SJSA1 (cell line): ENCODE measurements around the gene CLIP2. TPM values are rescaled to one million over a fixed set of nuclear protein-coding genes. Genes with fewer than 3 reads are reported as not detected.
"Not testable (repeated sequence)": the region's sequence is repeated elsewhere in the genome, so short reads cannot be mapped to it uniquely, and the experiment has no call there.

Source experiments
- DNase-seq, 2 experiments: peaks; one replicate each; pipeline ENCODE4 v3.0.0-alpha.2; 2015 to 2020; ENCODE audit warnings: low spot score in 2 of 2, low read depth in 1 of 2
- H3K27ac ChIP-seq: fragments of 250-450 bp; sonication (Bioruptor Pico); 2 replicates; pipeline ENCODE4 v1.5.1; 2020; ENCODE audit warnings: mild to moderate bottlenecking, moderate library complexity
- H3K27me3 ChIP-seq: fragments of 250-450 bp; sonication (Bioruptor Pico); replicated peaks from 2 replicates; pipeline ENCODE4 v1.5.1; 2020; ENCODE audit warnings: mild to moderate bottlenecking, moderate library complexity
- H3K36me3 ChIP-seq: fragments of 250-450 bp; sonication (Bioruptor Pico); 2 replicates; pipeline ENCODE4 v1.5.1; 2020; ENCODE audit warnings: mild to moderate bottlenecking
- H3K4me1 ChIP-seq: fragments of 250-450 bp; sonication (Bioruptor Pico); replicated peaks from 2 replicates; pipeline ENCODE4 v1.6.1; 2021; ENCODE audit warnings: mild to moderate bottlenecking
- H3K4me3 ChIP-seq: fragments of 250-450 bp; sonication (Bioruptor Pico); 2 replicates; pipeline ENCODE4 v1.5.1; 2020; ENCODE audit warnings: mild to moderate bottlenecking
- H3K9me3 ChIP-seq: fragments of 250-450 bp; sonication (Bioruptor Pico); replicated peaks from 2 replicates; pipeline ENCODE4 v1.5.1; 2020; ENCODE audit warnings: mild to moderate bottlenecking
- total RNA-seq: library from RNA; depleted of rRNA; stranded (reverse); fragments of >200 nt; shearing (Covaris generic); gene quantifications from 2 replicates; pipeline ENCODE4 v1.2.3, GENCODE V29; 2014

CLIP2 gene
- total RNA-seq, 1 experiment from 2014 or later = 18.3 TPM

GRCh38 chr7:74315891-74316290, 26.7 kb downstream of the CLIP2 start:
- DNase-seq, H3K4me1 ChIP-seq, H3K27ac ChIP-seq, H3K4me3 ChIP-seq, H3K27me3 ChIP-seq, H3K36me3 ChIP-seq, H3K9me3 ChIP-seq: not testable (repeated sequence)

- H3K27me3 ChIP-seq = no peaks in the 10 kb centered on the region
- no peak overlapping the region for H3K4me3 ChIP-seq
- H3K4me1 ChIP-seq = no peaks in the 10 kb centered on the region
- no peak overlapping the region for H3K27ac ChIP-seq
- 0 out of 2 replicates have a peak, but pooled peaks cover 4% of the 10 kb centered on the region for H3K36me3 ChIP-seq
- H3K9me3 ChIP-seq = no peaks in the 10 kb centered on the region
- DNase-seq = no peak
Measured at GRCh38 chr7:74317146-74317782, 28.1 kb downstream of the CLIP2 start.

- DNase-seq = no peak
- H3K4me3 ChIP-seq = no peak overlapping the region
- no peaks in the 10 kb centered on the region for H3K9me3 ChIP-seq
- no peak overlapping the region for H3K27ac ChIP-seq
- H3K27me3 ChIP-seq = no peaks in the 10 kb centered on the region
- 0 out of 2 replicates have a peak, but pooled peaks cover 4% of the 10 kb centered on the region for H3K36me3 ChIP-seq
- no peaks in the 10 kb centered on the region for H3K4me1 ChIP-seq
Measured at GRCh38 chr7:74318043-74318442, 28.8 kb downstream of the CLIP2 start.

- Histone ChIP-seq H3K27ac (no peak overlapping the region), H3K9me3 (no peaks in the 10 kb centered on the region), H3K27me3 (no peaks in the 10 kb centered on the region), H3K4me3 (no peak overlapping the region), H3K4me1 (no peaks in the 10 kb centered on the region), H3K36me3 (0 out of 2 replicates have a peak, but pooled peaks cover 4% of the 10 kb centered on the region)
- DNase-seq = no peak
Measured at GRCh38 chr7:74320645-74321221, 31.5 kb downstream of the CLIP2 start.

GRCh38 chr7:74322892-74323291, 33.7 kb downstream of the CLIP2 start:
- not testable (repeated sequence) for H3K27ac ChIP-seq, DNase-seq, H3K36me3 ChIP-seq, H3K4me3 ChIP-seq, H3K27me3 ChIP-seq, H3K9me3 ChIP-seq, H3K4me1 ChIP-seq

GRCh38 chr7:74324531-74325209, 35.5 kb downstream of the CLIP2 start:
- Histone ChIP-seq H3K9me3 (no peaks in the 10 kb centered on the region), H3K4me3 (no peak overlapping the region), H3K27ac (no peak overlapping the region), H3K4me1 (no peaks in the 10 kb centered on the region), H3K27me3 (no peaks in the 10 kb centered on the region), H3K36me3 (no peaks in the 10 kb centered on the region; the same call in 1 of the 2 replicates)
- no peak for DNase-seq

- no peak overlapping the region for H3K27ac ChIP-seq
Measured at GRCh38 chr7:74325210-74325565, 36.0 kb downstream of the CLIP2 start.

GRCh38 chr7:74329225-74329624, 40.0 kb downstream of the CLIP2 start:
- no peaks in the 10 kb centered on the region for H3K9me3 ChIP-seq
- H3K4me3 ChIP-seq = no peak overlapping the region
- peaks cover 5% of the 10 kb centered on the region for H3K4me1 ChIP-seq

More at GRCh38 chr7:74325210-74325565, 36.0 kb downstream of the CLIP2 start:
- DNase-seq = no peak
- Histone ChIP-seq H3K27me3 (no peaks in the 10 kb centered on the region), H3K36me3 (no peaks in the 10 kb centered on the region; the same call in 1 of the 2 replicates), H3K4me3 (no peak overlapping the region), H3K4me1 (no peaks in the 10 kb centered on the region), H3K9me3 (no peaks in the 10 kb centered on the region)

GRCh38 chr7:74332373-74333176, 43.4 kb downstream of the CLIP2 start:
- Histone ChIP-seq H3K27ac (no peak overlapping the region), H3K27me3 (no peaks in the 10 kb centered on the region), H3K9me3 (no peaks in the 10 kb centered on the region), H3K4me3 (no peak overlapping the region), H3K36me3 (no peaks in the 10 kb centered on the region), H3K4me1 (peaks cover 8% of the 10 kb centered on the region)
- DNase-seq = no peak

More at GRCh38 chr7:74329225-74329624, 40.0 kb downstream of the CLIP2 start:
- DNase-seq = no peak
- Histone ChIP-seq H3K27me3 (no peaks in the 10 kb centered on the region), H3K36me3 (no peaks in the 10 kb centered on the region; the same call in 1 of the 2 replicates), H3K27ac (no peak overlapping the region)

- Histone ChIP-seq H3K36me3 (peaks cover 5% of the 10 kb centered on the region), H3K27ac (no peak overlapping the region), H3K9me3 (no peaks in the 10 kb centered on the region), H3K4me3 (no peak overlapping the region), H3K27me3 (no peaks in the 10 kb centered on the region), H3K4me1 (peaks cover 8% of the 10 kb centered on the region)
- no peak for DNase-seq
Measured at GRCh38 chr7:74334030-74334429, 44.8 kb downstream of the CLIP2 start.

- DNase-seq = no peak
- Histone ChIP-seq H3K27me3 (no peaks in the 10 kb centered on the region), H3K36me3 (peaks cover 11% of the 10 kb centered on the region), H3K4me1 (peaks cover 8% of the 10 kb centered on the region), H3K4me3 (no peak overlapping the region), H3K9me3 (no peaks in the 10 kb centered on the region), H3K27ac (no peak overlapping the region)
Measured at GRCh38 chr7:74337926-74338325, 48.7 kb downstream of the CLIP2 start.

GRCh38 chr7:74338366-74339108, 49.3 kb downstream of the CLIP2 start:
- Histone ChIP-seq H3K9me3 (no peaks in the 10 kb centered on the region), H3K27me3 (no peaks in the 10 kb centered on the region), H3K27ac (no peak overlapping the region), H3K4me1 (peaks cover 11% of the 10 kb centered on the region), H3K4me3 (no peak overlapping the region), H3K36me3 (peaks cover 14% of the 10 kb centered on the region)
- DNase-seq = no peak

- H3K4me1 ChIP-seq = peaks cover 10% of the 10 kb centered on the region
- H3K27ac ChIP-seq, H3K9me3 ChIP-seq, H3K4me3 ChIP-seq, DNase-seq, H3K27me3 ChIP-seq: not testable (repeated sequence)
- H3K36me3 ChIP-seq = peaks cover 14% of the 10 kb centered on the region
Measured at GRCh38 chr7:74339648-74340047, 50.4 kb downstream of the CLIP2 start.
